Common myeloid progenitor, CD34-positive (primary cell): ENCODE measurements around the gene BICD2.

Source experiments
- CTCF ChIA-PET: fragments of 350-600 bp; sonication (Branson Sonifier 250); formaldehyde crosslinking; loops from one replicate; lab custom pipeline; 2021; ENCODE audit warnings: antibody characterized with exemption; lab: Charles Lee
- POLR2A ChIA-PET: fragments of 350-600 bp; sonication (Branson Sonifier 250); formaldehyde crosslinking; loops from one replicate; lab custom pipeline; 2021; ENCODE audit warnings: antibody characterized with exemption; lab: Charles Lee
- DNase-seq, 3 donors: peaks; one replicate each; pipeline versions ENCODE4 v3.0.0 to v3.0.0-alpha.2; 2013
- H3K27ac ChIP-seq, 2 experiments: 1 replicate in 1 of 2; 2 replicates in 1 of 2; pipeline ENCODE4 v1.7.0; 2013; ENCODE audit warnings: inconsistent platforms in 2 of 2, low read length in 2 of 2, mild to moderate bottlenecking in 2 of 2, low read depth in 1 of 2, moderate library complexity in 1 of 2; ENCODE audit not compliant: severe bottlenecking in 2 of 2, insufficient read depth in 1 of 2, poor library complexity in 1 of 2
- H3K27me3 ChIP-seq, 5 experiments: replicated peaks in 2 of 5; 1 replicate in 3 of 5; 2 replicates in 2 of 5; pipeline versions ENCODE4 v1.6.1 to v1.7.0; 2013; ENCODE audit warnings: low read length in 4 of 5, mild to moderate bottlenecking in 2 of 5, moderate library complexity in 2 of 5, inconsistent platforms in 1 of 5; ENCODE audit not compliant: insufficient read depth in 5 of 5, control insufficient read depth in 4 of 5
- H3K36me3 ChIP-seq, 4 experiments: 1 replicate in 2 of 4; 2 replicates in 2 of 4; pipeline versions ENCODE4 v1.6.1 to v1.7.0; 2013; ENCODE audit warnings: low read length in 3 of 4, control low read depth in 1 of 4, mild to moderate bottlenecking in 1 of 4; ENCODE audit not compliant: control insufficient read depth in 4 of 4, insufficient read depth in 4 of 4
- H3K4me1 ChIP-seq, 4 experiments: 1 replicate in 3 of 4; 2 replicates in 1 of 4; pipeline versions ENCODE4 v1.6.1 to v1.7.1; 2013; ENCODE audit warnings: low read length in 3 of 4, mild to moderate bottlenecking in 3 of 4, control low read depth in 1 of 4, inconsistent platforms in 1 of 4, moderate library complexity in 1 of 4; ENCODE audit not compliant: control insufficient read depth in 4 of 4, insufficient read depth in 4 of 4; ENCODE audit errors: control extremely low read depth in 1 of 4
- H3K4me3 ChIP-seq, 7 experiments: 1 replicate in 4 of 7; 2 replicates in 3 of 7; pipeline versions ENCODE4 v1.5.1 to v1.7.0; 2013; ENCODE audit warnings: mild to moderate bottlenecking in 7 of 7, low read length in 6 of 7, moderate library complexity in 6 of 7, inconsistent platforms in 2 of 7, low read depth in 2 of 7, control low read depth in 1 of 7; ENCODE audit not compliant: insufficient read depth in 4 of 7, control insufficient read depth in 1 of 7; ENCODE audit errors: extremely low read depth in 1 of 7
- H3K9me3 ChIP-seq, 5 experiments: 1 replicate in 4 of 5; 2 replicates in 1 of 5; pipeline versions ENCODE4 v1.6.1 to v1.7.1; 2013; ENCODE audit warnings: low read length in 4 of 5, mild to moderate bottlenecking in 2 of 5, inconsistent platforms in 1 of 5, low read depth in 1 of 5, moderate library complexity in 1 of 5; ENCODE audit not compliant: control insufficient read depth in 4 of 5, insufficient read depth in 2 of 5; ENCODE audit errors: control extremely low read depth in 1 of 5
- WGBS: methylation state at CpG from one replicate; pipeline ENCODE4 v1.1.5; 2013; ENCODE audit not compliant: insufficient coverage; 5-methylcytosine and 5-hydroxymethylcytosine counted together

Gene BICD2

DNA sequence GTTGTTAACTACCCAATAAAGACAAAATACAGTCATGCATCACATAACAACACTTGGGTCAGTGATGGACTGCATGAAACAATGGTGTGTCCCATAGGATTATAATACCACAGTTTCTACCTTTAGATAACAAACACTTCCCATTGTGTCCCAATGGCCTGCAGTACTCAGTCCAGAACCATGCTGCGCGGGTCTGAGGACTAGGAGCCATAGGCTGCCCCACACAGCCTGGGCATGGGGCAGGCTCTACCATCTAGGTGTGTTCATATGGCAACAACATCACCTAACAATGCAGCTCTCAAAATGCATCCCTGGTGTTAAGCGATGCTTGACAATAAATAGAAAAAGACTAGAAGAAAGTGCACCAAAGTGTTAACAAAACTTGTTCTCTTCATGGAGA is 101.5 kb downstream of the BICD2 start:
- no peaks in the 10 kb centered on the region for H3K4me1 ChIP-seq
- H3K27ac ChIP-seq = no peak overlapping the region
- no peaks in the 10 kb centered on the region for H3K27me3 ChIP-seq
- no peak for DNase-seq
- CTCF ChIA-PET = interaction anchor here (1.4 kb wide), 1 partner anchor 44 kb away, joined by 5 read pairs; no protein-coding TSS in a partner anchor
- peaks cover 0 to 27% (median 8%) of the 10 kb centered on the region in 4 experiments for H3K36me3 ChIP-seq
- 100% methylated on average over 2 of the region's 3 CpGs for WGBS
- POLR2A ChIA-PET = no interaction called here
- no peak overlapping the region for H3K4me3 ChIP-seq
- no peaks in the 10 kb centered on the region for H3K9me3 ChIP-seq

- WGBS = 92% methylated on average over 3 of the region's 4 CpGs
- ChIA-PET POLR2A (no interaction called here), CTCF (no interaction called here)
- H3K4me1 ChIP-seq = no peaks in the 10 kb centered on the region
- H3K4me3 ChIP-seq = no peak overlapping the region
- H3K27me3 ChIP-seq = no peaks in the 10 kb centered on the region
- DNase-seq = no peak
- H3K9me3 ChIP-seq = no peaks in the 10 kb centered on the region
- peaks cover 0 to 26% (median 10%) of the 10 kb centered on the region in 4 experiments for H3K36me3 ChIP-seq
- no peak overlapping the region for H3K27ac ChIP-seq
These were observed 102.9 kb downstream of the BICD2 start for GRCh38 chr9:92661743-92662142.
